Mucosa of gallbladder (tissue), 1 donor: ENCODE results near the gene CACNB1. TPM values are rescaled to one million over a fixed set of nuclear protein-coding genes. Genes with fewer than 3 reads are reported as not detected.

Experiments
- DNase-seq: peaks from one replicate; pipeline ENCODE4 v3.0.0-alpha.2; 2020; ENCODE audit warnings: low spot score
- total RNA-seq: library from RNA; stranded (reverse); gene quantifications from one replicate; pipeline ENCODE4 v1.2.1, GENCODE V29; 2021
- donor health status: DM: no; HTN: no; CAD: no.

CACNB1 gene
- 6.4 TPM for total RNA-seq

DNA sequence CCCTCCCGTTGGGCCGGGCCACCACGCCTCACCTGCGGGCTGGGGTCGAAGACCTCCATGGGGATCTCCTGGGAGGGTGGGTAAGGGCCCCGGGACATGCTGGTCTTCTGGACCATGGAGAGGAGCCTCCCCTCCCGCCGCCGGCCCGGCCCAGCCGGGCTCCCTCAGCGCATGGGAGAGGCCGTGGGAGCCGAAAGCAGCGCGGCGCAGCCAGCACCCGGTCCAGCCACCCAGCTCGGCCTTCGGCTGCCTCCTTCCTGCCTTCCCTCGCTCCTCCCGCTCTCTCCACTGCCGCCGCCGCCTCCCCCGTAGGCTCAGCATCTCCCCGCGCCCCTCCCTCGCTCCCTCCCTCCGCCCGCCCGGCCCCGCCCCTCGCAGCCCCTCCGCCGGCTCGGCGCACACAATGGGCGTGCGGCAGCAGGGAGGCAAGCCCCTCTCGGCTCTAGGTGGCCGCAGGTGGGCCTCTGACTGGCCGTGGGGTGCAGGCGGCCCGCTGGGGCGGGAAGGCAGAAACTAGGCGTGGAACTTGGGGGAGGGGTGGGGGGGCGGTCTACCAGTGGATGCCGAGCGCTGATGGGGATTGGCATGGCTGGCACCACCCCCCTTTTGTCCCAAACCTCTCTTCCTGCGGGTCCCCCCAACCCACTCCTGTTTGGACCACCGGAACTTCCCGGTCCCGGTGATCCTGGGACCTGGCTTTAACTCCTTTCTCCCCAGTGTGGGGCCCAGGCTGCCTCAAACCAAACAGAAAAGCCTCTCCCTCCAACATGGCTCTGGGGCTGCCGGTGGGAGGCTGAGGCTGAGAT lies at the start of gene CACNB1:
CACNB1 (minus strand) TSS at position 290 of the 806 bp plus-strand sequence; CDS start at position 116, 174 bp downstream.
- peak; percentile 60 for DNase-seq

DNA sequence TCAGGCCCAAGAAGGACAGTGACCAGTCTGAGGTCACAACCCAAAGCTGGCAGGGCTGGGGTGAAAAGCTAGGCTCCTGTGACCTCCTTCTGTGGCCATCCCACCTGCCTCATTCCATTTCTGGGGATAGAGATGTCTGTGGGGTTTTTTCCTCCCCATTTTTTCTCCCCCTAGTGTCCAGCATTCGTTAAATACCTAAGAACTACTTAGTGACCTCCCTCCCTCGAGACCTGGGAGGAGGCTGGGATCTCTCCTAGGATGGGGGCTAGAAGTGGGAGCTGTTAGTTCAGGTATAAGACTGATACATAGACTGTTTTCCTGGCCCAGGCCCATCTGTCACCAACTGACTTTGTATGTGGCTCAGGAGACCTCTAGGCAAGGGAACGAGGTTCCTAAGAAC lies 48.8 kb upstream of the CACNB1 start:
- DNase-seq, result no peak

DNA sequence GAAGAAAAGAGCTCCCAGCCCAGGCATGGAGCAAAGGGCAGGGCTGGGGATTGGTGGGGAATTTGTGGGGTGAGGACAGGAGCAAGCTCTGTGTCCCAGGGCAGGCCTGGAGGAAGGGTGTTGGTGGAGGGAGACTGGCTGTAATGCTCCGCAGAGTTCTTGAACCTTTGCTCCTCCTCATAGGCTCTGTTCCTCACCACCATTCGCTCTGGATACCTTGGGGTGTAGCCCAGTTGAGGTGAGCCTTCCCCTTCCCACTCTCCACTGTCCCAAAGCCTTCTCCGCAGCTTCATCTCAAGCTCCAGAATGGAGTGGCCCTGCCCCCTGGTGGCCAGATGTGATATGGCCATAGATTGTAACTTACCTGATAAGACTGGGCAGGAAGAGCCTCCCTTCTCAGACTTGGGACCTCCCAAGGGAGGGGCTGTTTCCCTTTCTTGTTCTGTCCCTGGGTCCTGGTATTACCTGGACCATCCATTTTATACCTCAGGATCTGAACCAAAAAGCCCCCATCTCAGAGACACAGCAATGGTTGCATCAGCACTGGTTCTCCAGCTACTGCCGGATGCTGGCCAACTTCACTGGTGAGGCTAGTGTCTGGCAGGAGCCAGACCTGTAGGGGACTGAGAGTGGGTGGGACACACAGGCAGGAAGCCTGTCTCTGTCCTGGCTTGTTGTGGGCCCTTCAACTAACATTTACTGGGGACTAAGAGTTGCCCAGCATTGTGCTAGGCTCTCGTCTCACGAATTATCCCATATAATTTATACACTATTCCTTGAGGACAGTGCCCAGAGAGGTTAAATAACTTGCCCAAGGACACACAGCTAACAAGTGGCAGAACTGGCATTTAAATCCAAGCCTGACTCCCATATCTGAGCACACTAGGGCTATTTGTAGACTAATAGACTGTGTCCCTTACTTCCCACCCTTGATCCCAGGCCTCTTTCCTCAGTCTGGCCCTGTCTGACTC lies 47.4 kb upstream of the CACNB1 start:
- DNase-seq, result peak; percentile 89

DNA sequence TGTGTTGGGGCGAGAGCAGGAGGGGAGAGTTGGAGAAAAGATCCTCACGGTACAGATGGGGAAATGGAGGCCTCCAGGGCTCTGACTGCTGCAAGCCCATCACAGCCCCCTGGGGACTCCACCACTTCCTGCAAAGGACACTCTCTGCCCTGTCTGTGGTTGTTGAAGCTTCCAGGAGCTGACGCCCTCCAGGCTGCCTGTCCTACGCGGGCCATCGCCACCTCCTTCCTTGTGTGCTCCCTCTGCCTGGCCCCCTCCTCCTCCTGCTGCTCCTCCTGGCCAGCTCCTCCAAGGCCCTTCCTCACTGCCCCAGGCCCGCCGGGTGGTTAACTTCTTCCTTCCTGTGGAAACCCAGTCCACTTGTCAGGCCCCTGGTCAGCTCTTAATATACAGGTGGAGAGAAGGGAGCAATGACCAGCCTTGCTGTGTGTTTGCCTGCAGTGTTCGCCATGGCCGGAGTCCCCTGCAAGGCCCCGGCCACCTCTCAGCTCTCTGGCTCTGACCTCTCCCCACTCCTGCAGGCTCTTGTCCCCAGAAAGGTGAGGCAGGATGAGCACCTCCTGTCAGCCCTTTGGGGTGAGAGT lies 46.6 kb upstream of the CACNB1 start:
- no peak for DNase-seq

DNA sequence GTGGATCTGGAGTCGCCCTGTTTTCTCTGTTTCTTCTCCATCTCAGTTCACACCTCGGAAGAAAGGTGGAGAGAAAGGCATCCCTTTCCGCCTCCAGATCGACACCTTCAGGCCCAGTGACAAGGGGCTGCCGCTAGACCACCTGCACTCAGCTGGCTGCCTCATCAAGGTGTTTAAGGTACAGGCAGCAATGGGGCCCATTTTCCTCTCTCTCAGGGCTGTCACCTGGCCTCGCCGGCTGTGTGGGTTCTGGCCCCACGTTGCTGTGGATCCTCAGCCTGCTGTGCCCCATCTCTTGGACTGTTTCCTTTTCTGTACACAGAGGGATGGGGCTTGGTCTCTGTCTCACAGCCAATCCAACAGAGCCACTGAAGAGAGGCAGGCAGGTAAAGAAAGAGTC lies 45.7 kb upstream of the CACNB1 start:
- DNase-seq, result no peak

DNA sequence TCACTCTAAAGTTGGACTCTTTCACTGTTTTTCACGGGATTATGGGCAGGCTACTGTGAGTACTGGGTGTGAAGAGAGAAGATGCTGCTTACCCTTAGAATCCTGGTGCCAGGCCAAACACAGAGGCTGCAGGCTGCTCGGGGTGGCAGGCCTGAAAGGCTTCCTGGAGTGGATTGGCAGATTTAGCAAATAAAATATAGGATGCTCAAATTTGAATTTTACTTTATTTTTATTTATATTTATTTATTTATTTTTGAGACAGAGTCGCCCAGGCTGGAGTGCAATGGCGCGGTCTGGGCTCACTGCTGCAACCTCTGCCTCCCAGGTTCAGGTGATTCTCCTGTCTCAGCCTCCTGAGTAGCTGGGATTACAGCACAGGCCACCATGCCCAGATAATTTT lies 43.2 kb upstream of the CACNB1 start:
- no peak for DNase-seq

DNA sequence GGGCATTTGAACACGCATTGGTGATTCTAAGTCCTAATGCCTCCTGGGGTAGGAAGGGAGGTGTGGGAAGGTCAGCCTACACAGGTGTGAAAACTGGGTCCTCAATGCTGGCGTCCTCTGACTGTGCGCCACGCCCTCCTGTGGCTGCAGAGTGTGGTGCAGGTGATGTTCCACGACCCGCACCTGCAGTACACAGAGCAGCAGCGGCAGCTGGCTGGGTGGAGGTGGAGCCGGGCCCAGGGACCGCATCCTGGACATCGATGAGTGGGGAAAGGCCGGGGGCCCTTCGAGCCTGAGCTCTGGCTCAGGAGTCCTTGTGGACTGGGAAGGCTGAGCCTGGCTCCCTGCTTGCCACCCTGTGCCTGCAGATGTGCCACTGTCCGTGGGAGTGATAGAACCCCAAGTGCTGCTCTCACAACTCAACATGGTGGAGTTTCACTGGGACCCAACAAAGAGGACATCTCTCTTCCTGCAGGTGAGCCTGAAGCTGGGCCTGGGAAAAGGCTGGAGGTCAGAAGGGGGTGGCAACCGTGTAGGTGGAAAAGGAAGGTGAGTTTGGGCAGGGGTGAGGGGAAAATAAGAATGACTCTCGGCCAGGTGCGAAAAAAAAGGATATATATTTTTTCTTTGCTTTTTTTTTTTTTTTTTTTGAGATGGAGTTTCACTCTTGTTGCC lies 42.3 kb upstream of the CACNB1 start:
- peak; percentile 35 for DNase-seq

DNA sequence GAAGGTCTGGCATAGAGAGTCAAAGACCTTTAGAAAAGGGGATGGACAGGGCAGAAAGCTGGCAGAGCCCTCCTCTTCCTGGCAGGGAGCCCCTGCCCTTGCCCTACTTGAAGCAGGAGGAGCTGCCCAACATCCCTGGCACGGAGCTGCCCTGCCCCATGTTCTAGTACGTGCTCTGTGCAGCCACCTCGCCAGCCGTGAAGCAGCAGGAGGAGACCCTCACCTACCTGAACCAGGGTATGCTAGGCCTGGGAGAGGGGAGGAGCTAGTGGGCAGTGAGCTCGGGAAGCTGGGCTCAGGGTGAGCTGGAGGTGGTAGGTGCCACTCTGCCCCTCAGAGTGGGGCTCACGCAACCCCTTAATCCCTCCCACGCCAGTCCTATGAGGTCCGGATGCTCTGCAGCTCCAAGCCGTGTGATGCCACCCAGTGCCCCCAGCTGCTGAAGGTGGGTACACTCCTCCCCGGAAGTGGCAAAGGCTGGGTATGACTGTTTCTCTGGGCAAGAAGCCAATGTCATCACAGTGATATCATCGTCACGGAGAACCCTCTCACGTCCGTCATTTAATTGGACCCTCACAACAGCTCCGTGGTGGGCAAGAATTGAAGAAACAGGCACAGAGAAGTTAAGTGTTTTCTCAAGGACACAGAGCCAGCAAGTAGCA lies 41.0 kb upstream of the CACNB1 start:
- peak; percentile 56 for DNase-seq

DNA sequence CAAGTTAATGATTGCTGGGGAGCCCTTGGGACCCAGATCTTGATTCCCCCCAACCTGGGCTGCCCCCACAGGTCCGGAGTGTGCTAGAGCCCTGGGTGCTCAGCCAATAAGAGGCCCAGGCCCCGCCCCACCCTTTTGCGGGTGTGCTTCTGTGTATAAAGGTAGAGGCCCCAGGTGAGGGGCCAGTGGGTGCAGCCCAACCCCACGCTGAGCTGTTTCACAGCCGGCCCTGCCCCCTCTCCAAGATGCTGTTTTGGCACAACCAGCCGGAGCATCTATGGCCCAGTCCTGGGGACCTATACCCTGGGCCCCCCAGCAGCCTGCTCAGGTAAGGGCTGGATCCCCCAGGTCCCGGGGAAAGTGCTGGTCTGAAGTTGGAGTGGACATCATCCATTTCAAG lies 40.1 kb upstream of the CACNB1 start:
- DNase-seq, result no peak

DNA sequence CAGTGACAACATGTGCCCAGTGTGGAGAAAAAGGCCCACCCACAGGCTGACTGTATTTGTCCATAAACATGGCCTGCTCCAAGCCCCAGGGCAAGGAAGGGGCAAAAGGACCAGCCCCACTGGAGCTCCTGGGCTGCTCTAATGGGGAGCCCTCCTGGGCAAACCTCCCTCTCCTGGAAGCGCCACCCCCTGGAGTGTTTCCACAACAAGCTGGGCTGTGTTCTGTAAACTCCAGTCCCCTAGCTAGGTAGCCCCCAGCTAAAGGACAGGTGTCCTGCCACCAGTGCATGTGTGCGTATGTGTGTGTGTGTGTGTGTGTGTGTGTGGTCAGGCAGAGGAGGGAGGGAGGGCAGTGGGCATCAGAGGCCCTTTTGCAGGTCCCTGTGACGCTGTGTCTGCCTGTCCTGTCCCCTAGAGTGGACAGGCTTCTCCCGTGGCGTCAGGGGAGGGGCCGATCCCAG lies 39.5 kb upstream of the CACNB1 start:
- DNase-seq, result no peak

DNA sequence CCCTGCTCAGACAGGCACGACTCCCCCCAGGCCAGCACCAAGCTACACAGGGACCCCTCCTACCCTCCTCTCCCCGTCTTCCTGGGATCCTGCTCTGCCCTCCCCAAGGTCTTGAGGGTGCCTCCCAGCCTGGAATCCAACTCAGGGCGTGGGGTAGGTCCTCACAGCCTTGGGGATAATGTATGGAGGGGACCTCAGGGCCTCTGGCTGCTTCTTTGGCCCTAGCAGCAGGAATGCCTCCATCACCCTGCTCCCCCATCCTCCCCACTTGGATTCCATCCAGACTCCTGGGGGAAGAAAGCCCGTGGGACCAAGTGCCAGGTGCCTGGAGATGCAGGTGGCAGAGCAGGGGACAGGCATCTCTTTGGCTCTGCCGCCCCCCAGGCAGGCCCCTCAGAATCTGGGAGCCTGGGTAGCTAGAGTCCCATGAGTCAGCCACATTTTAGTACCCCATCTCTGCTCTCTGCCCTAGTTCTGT lies 39.0 kb upstream of the CACNB1 start:
- DNase-seq, result no peak

DNA sequence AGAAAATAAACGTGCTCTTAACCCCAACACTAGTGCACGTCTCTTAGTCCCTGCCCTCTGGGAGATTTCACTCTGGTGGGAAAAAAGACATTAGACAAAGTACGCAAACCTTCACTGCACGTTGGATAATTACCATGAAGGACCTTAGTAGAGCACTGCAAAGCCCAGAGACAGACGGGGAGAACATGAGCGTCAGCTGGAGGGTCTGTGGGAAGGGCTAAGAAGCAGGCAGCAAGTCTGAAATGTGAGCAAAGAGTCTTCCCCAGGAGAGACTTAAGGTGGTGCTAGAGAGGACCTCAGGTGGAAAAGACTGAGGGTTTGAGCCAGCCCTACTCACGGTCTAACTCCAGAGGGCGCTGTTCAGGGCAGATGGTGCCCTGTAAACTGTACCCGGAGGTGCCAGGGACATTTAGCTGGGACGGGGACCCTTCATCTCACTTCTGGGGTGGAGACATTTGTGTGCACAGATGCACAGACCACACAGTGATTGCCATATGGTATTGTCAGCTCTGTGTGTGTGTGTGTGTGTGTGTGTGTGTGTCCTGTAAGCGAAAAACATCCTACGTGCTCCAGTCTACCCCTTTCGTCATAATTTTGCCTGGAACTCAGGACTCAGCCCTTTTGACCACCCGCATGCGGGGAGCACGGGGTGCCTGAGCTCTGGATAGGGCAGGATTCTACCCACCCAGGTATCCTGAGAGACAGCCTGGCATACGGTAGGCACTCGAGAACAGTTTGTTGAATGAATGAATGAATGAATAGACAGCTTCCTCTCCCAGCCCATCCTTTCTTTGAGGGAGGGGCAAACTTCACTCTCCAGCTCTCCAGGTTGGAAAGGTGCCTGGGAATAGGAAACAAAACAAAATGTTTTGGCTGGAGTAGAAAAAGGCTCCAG lies 38.3 kb upstream of the CACNB1 start:
- no peak for DNase-seq

DNA sequence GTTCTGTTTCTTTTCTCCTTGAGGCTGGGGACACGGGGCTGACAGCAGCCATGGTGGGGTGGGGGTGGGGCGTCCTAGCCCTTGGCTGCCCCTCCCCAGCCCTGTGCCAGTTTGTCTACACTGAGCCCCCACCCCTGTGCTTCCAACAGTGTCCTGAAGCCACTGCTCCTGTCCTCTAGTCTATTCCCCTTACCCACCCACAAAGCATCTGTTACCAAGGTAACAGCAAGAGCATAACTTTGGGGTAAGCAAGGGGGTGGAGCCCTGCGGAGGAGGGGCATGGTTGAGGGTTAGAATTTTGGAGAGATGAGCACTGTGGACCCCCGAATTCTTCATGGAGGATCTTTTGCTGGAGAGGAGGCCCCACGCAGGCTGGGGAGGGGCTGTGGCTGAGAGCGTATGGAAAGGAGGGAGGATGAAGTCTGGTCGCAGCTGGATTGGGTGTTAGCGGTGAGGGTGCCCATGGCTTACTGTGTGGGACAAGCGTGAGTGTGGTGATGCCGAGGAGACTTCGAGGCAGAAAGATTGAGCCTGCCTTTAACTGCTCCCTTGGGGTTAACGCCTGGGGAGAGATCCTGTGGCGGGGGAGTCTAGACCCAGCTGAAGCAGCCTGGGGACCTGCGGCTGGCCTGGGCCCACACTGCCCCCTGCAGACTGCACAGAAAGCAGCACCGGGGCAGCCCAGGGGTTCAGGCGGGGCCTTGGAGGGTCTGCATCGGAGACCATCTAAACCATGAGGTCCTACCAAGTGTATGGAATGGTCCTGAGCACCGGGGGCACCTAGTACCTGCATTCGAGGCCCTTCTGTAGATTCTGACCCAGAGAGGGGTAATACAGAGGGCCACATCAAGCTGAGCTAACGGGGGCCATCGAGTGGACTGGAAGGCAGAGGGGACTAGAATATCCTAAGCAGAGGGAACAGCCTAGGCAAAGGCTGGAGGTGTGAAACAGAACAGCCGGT lies 34.4 kb upstream of the CACNB1 start:
- peak; percentile 40 for DNase-seq

DNA sequence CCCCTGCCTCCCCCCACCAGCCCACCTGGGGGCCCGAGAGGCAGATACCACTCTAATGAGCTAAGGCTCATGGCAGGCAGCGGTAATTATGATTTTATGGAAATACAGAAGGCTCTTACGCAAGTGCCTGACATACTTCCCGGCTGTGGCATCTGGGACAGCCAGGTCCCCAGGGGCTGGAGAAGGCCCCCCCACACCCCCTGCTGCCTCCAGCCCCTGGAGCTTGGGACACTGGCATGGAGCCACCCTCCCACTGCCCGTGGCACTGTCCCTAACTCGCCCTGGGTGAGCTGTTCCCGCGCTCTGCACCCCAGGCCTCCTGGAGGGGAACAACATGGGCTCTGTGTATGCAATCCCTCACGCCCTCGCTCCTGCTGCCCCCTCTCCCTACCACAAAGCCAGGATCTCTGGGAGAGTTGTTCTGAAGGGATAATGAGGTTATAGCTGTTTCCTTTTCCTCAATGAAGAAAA lies 33.7 kb upstream of the CACNB1 start:
- DNase-seq, result no peak

DNA sequence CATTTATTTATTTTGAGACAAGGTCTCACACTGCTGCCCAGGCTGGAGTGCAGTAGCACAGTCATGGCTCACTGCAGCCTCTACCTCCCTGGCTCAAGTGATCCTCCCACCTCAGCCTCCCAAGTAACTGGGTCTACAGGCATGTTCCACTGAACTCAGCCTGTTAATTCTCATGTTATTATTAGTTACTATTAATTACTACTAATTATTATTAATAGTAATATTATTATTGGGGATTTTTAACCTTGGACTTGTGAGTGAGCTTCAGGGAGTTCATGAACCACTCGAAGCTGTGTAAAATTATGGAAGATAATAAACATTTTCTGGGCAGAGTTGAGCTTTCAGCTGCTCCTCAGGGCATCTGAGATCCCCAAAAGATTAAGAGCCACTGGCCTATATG lies 32.9 kb upstream of the CACNB1 start:
- DNase-seq, result no peak

DNA sequence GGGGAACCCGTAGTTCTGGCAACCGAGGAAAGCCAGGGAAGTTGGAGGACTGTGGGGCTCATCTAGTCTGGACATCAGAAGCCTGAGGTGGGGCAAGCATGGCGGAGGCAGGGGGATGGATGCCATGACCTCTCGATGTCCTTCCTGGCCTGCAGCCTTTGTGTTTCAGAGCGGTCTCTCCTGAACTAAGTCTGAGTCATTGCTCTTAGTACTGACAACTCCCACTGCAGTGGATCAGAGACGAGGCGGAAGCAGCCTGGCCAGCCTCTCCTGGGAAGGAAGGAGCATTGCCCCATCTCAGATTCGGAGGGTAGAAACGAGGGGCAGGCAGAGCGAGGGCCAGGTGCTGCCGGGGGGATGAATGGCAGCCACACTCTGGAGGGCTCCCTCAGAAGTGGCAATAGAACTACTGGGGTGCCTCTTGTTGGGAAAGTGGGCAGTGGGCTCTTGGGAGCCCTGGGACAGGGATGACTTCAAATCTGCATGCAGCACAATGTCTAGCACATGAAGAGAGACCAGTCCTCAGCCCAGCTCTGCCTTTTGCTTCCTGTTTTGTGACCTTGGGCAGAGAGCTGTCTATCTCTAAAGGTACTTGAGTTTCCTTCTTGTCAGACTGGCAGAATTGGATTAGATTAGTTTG lies 31.9 kb upstream of the CACNB1 start:
- DNase-seq, result no peak

DNA sequence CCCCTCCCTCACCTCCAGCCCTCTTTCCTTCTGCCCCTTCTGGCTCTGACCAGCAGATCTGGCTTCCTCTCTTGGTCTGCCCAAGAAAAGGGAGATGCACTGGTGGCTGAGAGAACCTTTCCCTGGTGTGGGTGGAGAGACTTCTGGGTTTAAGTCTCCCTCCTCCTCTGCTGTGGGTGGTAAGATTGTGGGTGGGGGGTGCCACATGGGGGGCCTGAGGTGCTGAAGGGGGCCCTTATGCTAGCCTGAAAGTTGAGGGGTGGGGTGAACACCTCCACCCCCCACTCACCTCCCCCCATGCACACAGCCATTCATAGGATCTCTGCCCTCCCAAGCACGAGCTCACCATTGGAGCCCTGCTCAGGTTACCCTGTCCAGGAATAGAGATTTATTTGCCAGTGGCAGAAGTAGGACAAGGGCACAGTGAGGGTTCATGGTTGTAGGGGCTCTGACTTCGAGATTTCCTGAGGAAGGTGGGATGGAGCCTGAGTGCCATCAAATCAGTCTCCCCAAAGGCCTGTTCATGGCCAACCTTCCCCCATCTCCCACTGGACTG lies 30.0 kb upstream of the CACNB1 start:
- no peak for DNase-seq
